ENCODE measurements around the gene CA5A.
"Not testable (repeated sequence)": the region's sequence is repeated elsewhere in the genome, so short reads cannot be mapped to it uniquely, and the experiment has no call there.

- not testable (repeated sequence) for TF ChIP-seq CTCF, POLR2AphosphoS5, POLR2A (IDR thresholded peaks at IDR 0.05)
These were observed 70.3 kb downstream of the CA5A start for GRCh38 chr16:87865902-87866555.

All from suprapubic skin (tissue), 4 donors.